Peyer's patch (tissue), 4 donors: Measurements from ENCODE around the gene KMT5C. TPM values are rescaled to one million over a fixed set of nuclear protein-coding genes. Genes with fewer than 3 reads are reported as not detected.

Experiments
- DNase-seq, 3 donors: peaks; one replicate each; pipeline ENCODE4 v3.0.0-alpha.2; 2017 to 2019
- H3K27ac ChIP-seq, 4 donors: fragments of 200-600 bp; sonication (generic); one replicate each; pipeline ENCODE4 v1.5.1; 2016 to 2019
- H3K27me3 ChIP-seq, 2 donors: fragments of 200-600 bp; sonication (generic); one replicate each; pipeline ENCODE4 v1.5.1; 2019
- H3K36me3 ChIP-seq, 3 donors: fragments of 200-600 bp; sonication (generic); one replicate each; pipeline ENCODE4 v1.5.1; 2016 to 2019
- H3K4me1 ChIP-seq, 4 donors: fragments of 200-600 bp; sonication (generic); one replicate each; pipeline ENCODE4 v1.5.1; 2016 to 2019
- H3K4me3 ChIP-seq, 4 donors: fragments of 200-600 bp; sonication (generic); 1 replicate in 3 of 4; 2 replicates in 1 of 4; pipeline ENCODE4 v1.5.1; 2016 to 2019; ENCODE audit warnings: mild to moderate bottlenecking in 1 of 4
- H3K9me3 ChIP-seq, 4 donors: fragments of 200-600 bp; sonication (generic); one replicate each; pipeline ENCODE4 v1.5.1; 2016 to 2019; ENCODE audit warnings: mild to moderate bottlenecking in 1 of 4
- CTCF ChIP-seq, 6 experiments: fragments of 450-650 bp in 4 of 6; fragments of 200-600 bp in 2 of 6; sonication (generic) in 1 of 6; IDR thresholded peaks; one replicate each; pipeline ENCODE4 v1.5.1; 2017 to 2019; ENCODE audit warnings: antibody characterized with exemption in 6 of 6, mild to moderate bottlenecking in 3 of 6, moderate library complexity in 1 of 6
- POLR2A ChIP-seq, 2 donors: fragments of 450-650 bp; IDR thresholded peaks; one replicate each; pipeline ENCODE4 v1.5.1; 2017; ENCODE audit warnings: antibody characterized with exemption in 2 of 2, mild to moderate bottlenecking in 2 of 2, moderate library complexity in 2 of 2
- total RNA-seq, 4 donors: library from RNA; depleted of rRNA; stranded (reverse); fragments of >200 nt; gene quantifications; one replicate each; pipeline ENCODE4 v1.1.0, GENCODE V29; 2016

Gene KMT5C
- total RNA-seq, 4 donors from 2014 or later, result 14.4 to 45.6 (median 43.9) TPM

GRCh38 chr19:55368701-55369563 is 29.3 kb downstream of the KMT5C start:
- Histone ChIP-seq H3K4me1 (peaks cover 0 to 19% (median 6%) of the 10 kb centered on the region in 4 donors), H3K9me3 (no peaks in the 10 kb centered on the region), H3K27me3 (peaks cover 0 to 41% of the 10 kb centered on the region in 2 donors), H3K27ac (no peak overlapping the region), H3K36me3 (no peaks in the 10 kb centered on the region), H3K4me3 (peak overlapping the region in 3 of 4 donors; percentile 36 to 44 (median 42))
- TF ChIP-seq POLR2A (IDR thresholded peaks at IDR 0.05) (no peak), CTCF (IDR thresholded peaks at IDR 0.05) (no peak)
- no peak for DNase-seq

GRCh38 chr19:55369653-55370304 is 30.1 kb downstream of the KMT5C start:
- Histone ChIP-seq H3K27me3 (peaks cover 0 to 47% of the 10 kb centered on the region in 2 donors), H3K4me1 (peaks cover 0 to 25% (median 8%) of the 10 kb centered on the region in 4 donors), H3K4me3 (peak overlapping the region in 3 of 4 donors; percentile 36 to 44 (median 42)), H3K9me3 (no peaks in the 10 kb centered on the region), H3K36me3 (no peaks in the 10 kb centered on the region), H3K27ac (no peak overlapping the region)
- no peak for DNase-seq
- no peak for TF ChIP-seq POLR2A (IDR thresholded peaks at IDR 0.05)

GRCh38 chr19:55370305-55370988 is 30.8 kb downstream of the KMT5C start, which contains the start of gene IL11:
IL11 (minus strand) TSS chr19:55370463; CDS start chr19:55370310, 153 bp downstream.
- peaks cover 0 to 47% of the 10 kb centered on the region in 2 donors for H3K27me3 ChIP-seq
- peak within 1 kb of the TSS in 3 of 4 donors; percentile 36 to 44 (median 42) for H3K4me3 ChIP-seq

GRCh38 chr19:55372316-55373081 is 32.8 kb downstream of the KMT5C start:
- Histone ChIP-seq H3K4me1 (peaks cover 0 to 27% (median 8%) of the 10 kb centered on the region in 4 donors), H3K9me3 (no peaks in the 10 kb centered on the region), H3K27ac (no peak overlapping the region), H3K4me3 (no peak overlapping the region), H3K27me3 (peaks cover 0 to 50% of the 10 kb centered on the region in 2 donors), H3K36me3 (no peaks in the 10 kb centered on the region)
- DNase-seq, result no peak
- no peak for TF ChIP-seq POLR2A (IDR thresholded peaks at IDR 0.05)
- no peak for TF ChIP-seq CTCF (IDR thresholded peaks at IDR 0.05)

More at GRCh38 chr19:55370305-55370988, 30.8 kb downstream of the KMT5C start, which contains the start of gene IL11:
- H3K36me3 ChIP-seq, result no peaks in the 10 kb centered on the region
- no peak for DNase-seq
- no peaks in the 10 kb centered on the region for H3K9me3 ChIP-seq
- no peak for TF ChIP-seq POLR2A (IDR thresholded peaks at IDR 0.05)
- TF ChIP-seq CTCF (IDR thresholded peaks at IDR 0.05), result no peak
- H3K4me1 ChIP-seq, result peaks cover 0 to 25% (median 8%) of the 10 kb centered on the region in 4 donors
- H3K27ac ChIP-seq, result no peak within 1 kb of the TSS

GRCh38 chr19:55373306-55373992 is 33.8 kb downstream of the KMT5C start:
- Histone ChIP-seq H3K36me3 (no peaks in the 10 kb centered on the region), H3K27me3 (peaks cover 0 to 48% of the 10 kb centered on the region in 2 donors), H3K9me3 (no peaks in the 10 kb centered on the region), H3K4me1 (peaks cover 0 to 31% (median 8%) of the 10 kb centered on the region in 4 donors), H3K27ac (no peak overlapping the region), H3K4me3 (no peak overlapping the region)
- DNase-seq, result no peak
- TF ChIP-seq POLR2A (IDR thresholded peaks at IDR 0.05) (no peak), CTCF (IDR thresholded peaks at IDR 0.05) (no peak)
